ENCODE data around the gene HSF2BP. TPM values are rescaled to one million over a fixed set of nuclear protein-coding genes. Genes with fewer than 3 reads are reported as not detected.

HSF2BP gene
- total RNA-seq, 1 experiment from 2014 or later: 1.5 TPM

GRCh38 chr21:43707462-43707861 is 48.2 kb upstream of the HSF2BP start:
- no peak overlapping the region for H2BK12ac ChIP-seq (ENCODE audit: insufficient read length, low read depth, low read length)
- no peak for TF ChIP-seq CTCF (conservative IDR thresholded peaks at IDR 0.05)
- H4K5ac ChIP-seq (ENCODE audit: insufficient read length, low read depth, low read length): no peak overlapping the region
- H3K79me1 ChIP-seq (ENCODE audit: insufficient read depth, low read depth, low read length, poor library complexity, severe bottlenecking): no peaks in the 10 kb centered on the region
- H3K56ac ChIP-seq (ENCODE audit: insufficient read length, low read depth, low read length): no peak overlapping the region
- no peak overlapping the region for H2BK15ac ChIP-seq (ENCODE audit: low read depth, low read length)
- H3K79me2 ChIP-seq (ENCODE audit: insufficient read depth, low read length): no peaks in the 10 kb centered on the region
- no peak overlapping the region for H3K4me3 Mint-ChIP-seq
- H3K18ac ChIP-seq (ENCODE audit: insufficient read length, low read depth, low read length): no peak overlapping the region
- no peak overlapping the region for H4K8ac ChIP-seq (replicated peaks; ENCODE audit: insufficient read length, low read depth, low read length)
- H3T11ph ChIP-seq (ENCODE audit: low read length): no peak overlapping the region
- H3K9me3 Mint-ChIP-seq: no peaks in the 10 kb centered on the region; a peak in 1 of 5 replicates
- no peaks in the 10 kb centered on the region for H3K27me3 Mint-ChIP-seq (ENCODE audit: low read depth)
- no peak overlapping the region for H2BK120ac ChIP-seq (ENCODE audit: low read depth, low read length, poor library complexity, severe bottlenecking)
- H3K27me3 ChIP-seq (ENCODE audit: insufficient read depth, low read length): no peaks in the 10 kb centered on the region
- H3K36me3 Mint-ChIP-seq (ENCODE audit: insufficient read depth in 1 of 3, low read depth in 3 of 3): no peaks in the 10 kb centered on the region
- H3K4ac ChIP-seq (ENCODE audit: low read depth, low read length): no peak overlapping the region
- peaks cover 2% of the 10 kb centered on the region; the same call in 1 of the 2 replicates for H3K4me1 ChIP-seq (ENCODE audit: insufficient read depth, low read length)
- WGBS (ENCODE audit: extremely low coverage, insufficient read length, low lambda C conversion rate): no CpG with 5 or more reads among the region's 9 CpGs
- no peak overlapping the region for H3K27ac ChIP-seq (ENCODE audit: insufficient read length, low read depth, low read length)
- H3K4me2 ChIP-seq (ENCODE audit: insufficient read depth, insufficient read length, low read length): no peak overlapping the region
- H4K20me1 ChIP-seq (ENCODE audit: control insufficient read depth, insufficient read depth, insufficient read length): no peaks in the 10 kb centered on the region
- H3K4me1 Mint-ChIP-seq: peaks cover 21 to 25% of the 10 kb centered on the region in 2 experiments
- no peak overlapping the region for H2AFZ ChIP-seq (ENCODE audit: low read length)
- H3K9me3 ChIP-seq (ENCODE audit: control insufficient read depth, low read depth, low read length): no peaks in the 10 kb centered on the region
- H2BK20ac ChIP-seq (ENCODE audit: low read depth, low read length, poor library complexity, severe bottlenecking): no peak overlapping the region
- H2AK5ac ChIP-seq (ENCODE audit: insufficient read length, low read length): no peak overlapping the region
- H3K23ac ChIP-seq (ENCODE audit: insufficient read length, low read depth, low read length): no peak overlapping the region
- no peak overlapping the region for H4K91ac ChIP-seq (ENCODE audit: insufficient read length, low read depth, low read length)
- no peak for DNase-seq
- H3K23me2 ChIP-seq (ENCODE audit: insufficient read length, low read depth, low read length, poor library complexity, severe bottlenecking): no peaks in the 10 kb centered on the region
- H3K14ac ChIP-seq (ENCODE audit: insufficient read depth, low read length): no peak overlapping the region
- H2BK5ac ChIP-seq (ENCODE audit: insufficient read length, low read length): no peak overlapping the region
- H3K9ac ChIP-seq (ENCODE audit: extremely low read depth, insufficient read length, low read length): no peak overlapping the region
- H3K27ac Mint-ChIP-seq: no peak overlapping the region
